ENCODE results near the gene SFRP4.

SFRP4 gene

DNA sequence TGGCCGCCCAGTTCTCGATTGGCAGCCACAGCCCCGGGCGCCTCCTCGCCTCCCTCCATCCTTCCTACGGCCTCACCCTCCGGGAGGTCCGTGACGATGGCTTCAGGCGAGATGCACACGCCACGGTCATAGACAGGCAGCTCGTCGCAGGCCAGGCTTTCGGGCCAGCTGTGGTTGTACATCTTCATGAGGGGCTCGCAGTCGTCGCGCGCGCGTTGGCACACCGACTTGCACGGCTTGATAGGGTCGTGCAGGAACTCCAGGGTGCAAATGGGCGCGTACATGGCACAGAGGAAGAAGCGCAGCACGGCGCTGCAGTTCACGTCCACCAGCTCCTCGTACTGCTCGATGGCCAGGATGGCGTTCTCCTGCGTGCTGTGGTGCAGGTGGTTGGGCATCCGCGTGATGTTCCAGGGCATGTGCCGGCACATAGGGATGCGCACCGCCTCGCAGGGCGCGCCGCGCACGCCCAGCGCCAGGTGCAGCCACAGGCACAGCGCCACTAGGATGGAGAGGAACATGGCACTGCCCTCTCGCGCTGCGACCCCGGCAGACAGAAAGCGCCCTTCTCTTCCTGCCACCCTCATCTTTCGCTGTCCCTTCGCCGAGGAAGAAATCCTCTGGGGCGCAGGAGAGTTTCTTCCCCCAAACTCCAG lies 472 bp downstream of the SFRP4 start:
- no peak overlapping the region for H2BK5ac ChIP-seq (ENCODE audit: low read length)
- H3K4me3 ChIP-seq (ENCODE audit: low read length) = no peak overlapping the region
- no CpG with 5 or more reads among the region's 57 CpGs for WGBS (ENCODE audit: extremely low coverage, insufficient coverage, low lambda C conversion rate)
- H3K18ac ChIP-seq (ENCODE audit: low read length) = no peak overlapping the region
- peaks cover 13% of the 10 kb centered on the region for H3K27me3 ChIP-seq (ENCODE audit: insufficient read depth, low read length, poor library complexity)
- no peaks in the 10 kb centered on the region for H3K79me2 ChIP-seq (ENCODE audit: control insufficient read depth, insufficient read depth, low read length)
- H3K4ac ChIP-seq (ENCODE audit: low read depth, low read length) = no peak overlapping the region
- H3K4me1 ChIP-seq (ENCODE audit: control insufficient read depth, low read depth, low read length) = no peaks in the 10 kb centered on the region
- H3K79me1 ChIP-seq (ENCODE audit: low read length) = no peaks in the 10 kb centered on the region
- no peak overlapping the region for H2AK5ac ChIP-seq (ENCODE audit: low read length)
- no peak overlapping the region for H4K8ac ChIP-seq (ENCODE audit: low read depth, low read length)
- no peak overlapping the region for H2BK120ac ChIP-seq (ENCODE audit: low read depth, low read length)
- H2BK15ac ChIP-seq (replicated peaks; ENCODE audit: low read depth) = no peak overlapping the region
- H3K27ac ChIP-seq (ENCODE audit: low read depth, low read length) = no peak overlapping the region
- peak overlapping the region; percentile 48 for H3K4me2 ChIP-seq (ENCODE audit: low read length)
- H3K9ac ChIP-seq (ENCODE audit: low read length) = no peak overlapping the region
- H3K36me3 ChIP-seq (ENCODE audit: control insufficient read depth, insufficient read depth, low read length) = no peaks in the 10 kb centered on the region
- peak; percentile 10 for DNase-seq
- H4K5ac ChIP-seq (ENCODE audit: low read length) = no peak overlapping the region
- H3K56ac ChIP-seq (ENCODE audit: low read length) = no peak overlapping the region
- H3K23ac ChIP-seq (ENCODE audit: low read length) = no peak overlapping the region

DNA sequence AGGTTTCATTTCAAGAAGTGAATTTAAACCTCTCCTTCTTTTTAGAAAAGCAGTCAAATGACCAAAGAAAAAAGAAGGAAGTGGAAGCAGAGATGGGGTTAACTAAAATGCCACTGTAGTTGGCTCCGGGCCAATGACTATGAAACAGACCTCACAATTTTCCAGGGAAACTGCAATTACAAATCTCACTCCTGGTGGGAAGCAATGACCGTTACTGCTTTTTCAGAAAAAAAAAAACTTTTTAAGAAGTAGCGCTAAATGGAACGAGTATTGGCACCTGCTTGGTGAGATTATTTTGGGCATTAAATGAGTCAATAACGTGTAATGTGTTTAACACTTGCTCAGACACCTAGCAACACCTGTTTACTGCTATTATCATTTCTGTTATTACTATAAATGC lies 1.2 kb downstream of the SFRP4 start:
- Histone ChIP-seq H4K5ac (ENCODE audit: low read length) (no peak overlapping the region), H3K27me3 (ENCODE audit: insufficient read depth, low read length, poor library complexity) (peaks cover 13% of the 10 kb centered on the region), H3K79me2 (ENCODE audit: control insufficient read depth, insufficient read depth, low read length) (no peaks in the 10 kb centered on the region), H3K23ac (ENCODE audit: low read length) (no peak overlapping the region), H2AK5ac (ENCODE audit: low read length) (no peak overlapping the region), H2BK120ac (ENCODE audit: low read depth, low read length) (no peak overlapping the region), H3K4me2 (ENCODE audit: low read length) (no peak overlapping the region), H3K4ac (ENCODE audit: low read depth, low read length) (no peak overlapping the region), H3K9ac (ENCODE audit: low read length) (no peak overlapping the region), H3K79me1 (ENCODE audit: low read length) (no peaks in the 10 kb centered on the region), H3K4me3 (ENCODE audit: low read length) (no peak overlapping the region), H2BK5ac (ENCODE audit: low read length) (no peak overlapping the region), H3K27ac (ENCODE audit: low read depth, low read length) (no peak overlapping the region), H2BK15ac (replicated peaks; ENCODE audit: low read depth) (no peak overlapping the region), H3K56ac (ENCODE audit: low read length) (no peak overlapping the region), H4K8ac (ENCODE audit: low read depth, low read length) (no peak overlapping the region), H3K4me1 (ENCODE audit: control insufficient read depth, low read depth, low read length) (no peaks in the 10 kb centered on the region), H3K18ac (ENCODE audit: low read length) (no peak overlapping the region), H3K36me3 (ENCODE audit: control insufficient read depth, insufficient read depth, low read length) (no peaks in the 10 kb centered on the region)
- no peak for DNase-seq
- no CpG with 5 or more reads among the region's 5 CpGs for whole genome bisulfite sequencing (ENCODE audit: extremely low coverage, insufficient coverage, low lambda C conversion rate)

DNA sequence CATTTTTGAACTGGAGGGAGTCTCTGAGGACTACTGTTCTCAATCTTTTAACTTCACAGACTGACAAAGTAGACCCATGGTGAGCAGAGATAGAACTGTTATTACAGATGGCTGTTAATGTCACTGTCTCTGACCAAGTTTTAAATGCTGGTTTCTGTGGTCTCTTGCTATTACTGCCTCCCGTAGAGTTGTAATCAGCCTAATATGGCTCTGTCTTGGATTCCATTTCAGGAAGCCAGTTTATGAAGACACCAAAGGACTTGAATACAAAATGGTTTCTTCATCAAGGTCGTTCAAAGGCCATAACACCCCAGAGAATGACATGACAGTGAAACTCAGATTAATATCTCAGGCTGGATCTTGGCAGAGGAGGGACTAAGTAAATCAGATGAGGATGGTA lies 3.9 kb downstream of the SFRP4 start:
- Histone ChIP-seq H3K79me1 (ENCODE audit: low read length) (no peaks in the 10 kb centered on the region), H2BK5ac (ENCODE audit: low read length) (no peak overlapping the region), H3K79me2 (ENCODE audit: control insufficient read depth, insufficient read depth, low read length) (no peaks in the 10 kb centered on the region), H2BK120ac (ENCODE audit: low read depth, low read length) (no peak overlapping the region), H2BK15ac (replicated peaks; ENCODE audit: low read depth) (no peak overlapping the region), H3K4me2 (ENCODE audit: low read length) (no peak overlapping the region), H3K23ac (ENCODE audit: low read length) (no peak overlapping the region), H3K9ac (ENCODE audit: low read length) (no peak overlapping the region), H2AK5ac (ENCODE audit: low read length) (no peak overlapping the region), H3K27me3 (ENCODE audit: insufficient read depth, low read length, poor library complexity) (peaks cover 13% of the 10 kb centered on the region), H3K27ac (ENCODE audit: low read depth, low read length) (no peak overlapping the region), H3K18ac (ENCODE audit: low read length) (no peak overlapping the region), H3K36me3 (ENCODE audit: control insufficient read depth, insufficient read depth, low read length) (no peaks in the 10 kb centered on the region), H3K4me3 (ENCODE audit: low read length) (no peak overlapping the region), H3K4me1 (ENCODE audit: control insufficient read depth, low read depth, low read length) (no peaks in the 10 kb centered on the region), H3K4ac (ENCODE audit: low read depth, low read length) (no peak overlapping the region), H3K56ac (ENCODE audit: low read length) (no peak overlapping the region), H4K5ac (ENCODE audit: low read length) (no peak overlapping the region), H4K8ac (ENCODE audit: low read depth, low read length) (no peak overlapping the region)
- DNase-seq = no peak
- WGBS (ENCODE audit: extremely low coverage, insufficient coverage, low lambda C conversion rate) = no CpG with 5 or more reads among the region's 2 CpGs

DNA sequence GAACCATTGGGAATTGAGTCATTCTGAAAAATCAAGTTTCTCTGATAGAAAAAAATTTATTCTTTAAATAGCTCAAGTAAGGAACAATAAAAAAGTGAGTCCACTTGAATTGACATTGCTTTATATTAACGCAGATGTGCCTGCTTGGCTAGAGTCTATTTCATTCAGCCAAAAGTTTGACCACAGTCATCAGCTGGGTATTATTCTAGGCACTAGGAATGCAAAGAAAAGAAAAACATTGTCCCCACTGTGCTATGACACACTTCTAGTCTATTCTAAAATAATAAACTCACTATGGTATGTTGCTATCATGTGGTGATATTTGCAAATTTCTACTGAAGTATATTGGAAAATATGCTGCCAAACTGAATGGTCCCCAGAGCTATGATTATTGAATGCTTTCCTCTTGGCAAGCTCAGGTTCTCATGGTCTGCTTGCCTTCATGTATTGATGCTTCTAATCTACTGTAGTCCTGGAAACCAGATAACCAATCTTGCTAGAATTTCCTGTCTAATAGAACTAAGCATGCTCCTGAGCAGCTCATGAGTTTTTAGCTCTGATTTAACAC lies 8.3 kb downstream of the SFRP4 start:
- peak; percentile 40 for DNase-seq
- Histone ChIP-seq H3K36me3 (ENCODE audit: control insufficient read depth, insufficient read depth, low read length) (no peaks in the 10 kb centered on the region), H2BK5ac (ENCODE audit: low read length) (no peak overlapping the region), H4K8ac (ENCODE audit: low read depth, low read length) (no peak overlapping the region), H3K23ac (ENCODE audit: low read length) (no peak overlapping the region), H3K79me1 (ENCODE audit: low read length) (no peaks in the 10 kb centered on the region), H3K27ac (ENCODE audit: low read depth, low read length) (no peak overlapping the region), H3K4me3 (ENCODE audit: low read length) (no peak overlapping the region), H3K9ac (ENCODE audit: low read length) (no peak overlapping the region), H4K5ac (ENCODE audit: low read length) (no peak overlapping the region), H3K4me2 (ENCODE audit: low read length) (no peak overlapping the region), H3K4ac (ENCODE audit: low read depth, low read length) (no peak overlapping the region), H3K18ac (ENCODE audit: low read length) (no peak overlapping the region), H3K27me3 (ENCODE audit: insufficient read depth, low read length, poor library complexity) (no peaks in the 10 kb centered on the region), H2BK15ac (replicated peaks; ENCODE audit: low read depth) (no peak overlapping the region), H2AK5ac (ENCODE audit: low read length) (no peak overlapping the region), H3K56ac (ENCODE audit: low read length) (no peak overlapping the region), H3K4me1 (ENCODE audit: control insufficient read depth, low read depth, low read length) (no peaks in the 10 kb centered on the region), H2BK120ac (ENCODE audit: low read depth, low read length) (no peak overlapping the region), H3K79me2 (ENCODE audit: control insufficient read depth, insufficient read depth, low read length) (no peaks in the 10 kb centered on the region)
- WGBS (ENCODE audit: extremely low coverage, insufficient coverage, low lambda C conversion rate) = no CpG with 5 or more reads among the region's 1 CpG

DNA sequence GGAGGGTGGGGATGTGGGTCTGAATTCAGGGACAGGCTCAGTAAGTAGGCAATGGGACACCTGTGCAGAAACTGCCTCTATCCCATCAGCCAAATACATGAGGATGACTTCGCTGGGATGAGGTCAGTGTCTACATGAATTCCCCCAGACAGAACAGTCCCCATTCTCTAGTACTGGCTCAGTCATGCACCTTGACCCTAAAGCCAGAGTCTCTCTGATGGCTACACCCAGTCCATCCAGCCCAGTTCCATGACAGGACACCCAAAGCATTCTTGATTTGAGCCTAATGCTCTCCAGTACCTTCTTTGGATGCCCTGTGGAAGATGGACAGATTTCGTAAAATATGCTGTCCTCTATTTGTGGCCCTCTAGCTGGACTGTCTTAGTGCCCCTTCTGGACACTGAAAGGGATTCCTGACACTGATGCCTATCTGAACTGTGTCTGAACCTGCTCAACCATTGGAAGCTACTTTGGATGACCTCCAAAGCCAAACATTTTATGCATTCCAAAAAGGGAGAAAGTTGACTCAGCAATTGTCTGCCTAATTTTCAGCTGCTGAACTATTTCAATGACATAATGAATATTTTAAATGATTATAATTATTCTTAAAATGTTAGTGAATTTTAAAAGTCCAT lies 14.6 kb downstream of the SFRP4 start:
- H4K5ac ChIP-seq (ENCODE audit: low read length) = no peak overlapping the region
- no peak overlapping the region for H3K9ac ChIP-seq (ENCODE audit: low read length)
- no peaks in the 10 kb centered on the region for H3K36me3 ChIP-seq (ENCODE audit: control insufficient read depth, insufficient read depth, low read length)
- no peak overlapping the region for H3K56ac ChIP-seq (ENCODE audit: low read length)
- no peak overlapping the region for H3K4ac ChIP-seq (ENCODE audit: low read depth, low read length)
- no peak overlapping the region for H2BK5ac ChIP-seq (ENCODE audit: low read length)
- no peak overlapping the region for H2BK120ac ChIP-seq (ENCODE audit: low read depth, low read length)
- no peaks in the 10 kb centered on the region for H3K27me3 ChIP-seq (ENCODE audit: insufficient read depth, low read length, poor library complexity)
- H3K27ac ChIP-seq (ENCODE audit: low read depth, low read length) = no peak overlapping the region
- H2BK15ac ChIP-seq (replicated peaks; ENCODE audit: low read depth) = no peak overlapping the region
- H4K8ac ChIP-seq (ENCODE audit: low read depth, low read length) = no peak overlapping the region
- no CpG with 5 or more reads among the region's 2 CpGs for WGBS (ENCODE audit: extremely low coverage, insufficient coverage, low lambda C conversion rate)
- no peak overlapping the region for H2AK5ac ChIP-seq (ENCODE audit: low read length)
- no peaks in the 10 kb centered on the region for H3K79me1 ChIP-seq (ENCODE audit: low read length)
- H3K23ac ChIP-seq (ENCODE audit: low read length) = no peak overlapping the region
- H3K4me3 ChIP-seq (ENCODE audit: low read length) = no peak overlapping the region
- no peak overlapping the region for H3K18ac ChIP-seq (ENCODE audit: low read length)
- no peaks in the 10 kb centered on the region for H3K79me2 ChIP-seq (ENCODE audit: control insufficient read depth, insufficient read depth, low read length)
- H3K4me1 ChIP-seq (ENCODE audit: control insufficient read depth, low read depth, low read length) = no peaks in the 10 kb centered on the region
- no peak overlapping the region for H3K4me2 ChIP-seq (ENCODE audit: low read length)
- peak; percentile 54 for DNase-seq
